ENCODE results near the gene SLU7. TPM values are rescaled to one million over a fixed set of nuclear protein-coding genes. Genes with fewer than 3 reads are reported as not detected.

The SLU7 gene
- total and polyA plus RNA-seq, 2 of the 4 experiments (the other 2 are of a cell fraction), result 15.9 to 34.2 TPM

GRCh38 chr5:160361624-160362228, 57.2 kb downstream of the SLU7 start:
- CTCF ChIA-PET, result interaction anchor here (0.6 kb wide), 1 partner anchor 247 kb away, joined by 4 read pairs; no protein-coding TSS in a partner anchor
- H2BK5ac ChIP-seq (ENCODE audit: low read depth, low read length, poor library complexity, severe bottlenecking), result no peak overlapping the region
- dilution Hi-C loops (cut with HindIII; ENCODE audit: low sequenced_read_pairs, unreplicated experiment), result loop anchor here (25.0 kb wide), 1 partner anchor 349 kb away; the partner anchor contains the start of gene TTC1
- no peak overlapping the region for H4K8ac ChIP-seq (ENCODE audit: low read depth in 2 of 2, low read length in 2 of 2)
- BruUV-seq (replicated peaks), result no TSS peak
- H3K23ac ChIP-seq (ENCODE audit: low read depth, low read length), result no peak overlapping the region
- H3K9ac ChIP-seq (ENCODE audit: low read depth, low read length), result no peak overlapping the region
- H3K36me3 ChIP-seq (ENCODE audit: control insufficient read depth, insufficient read depth, low read length), result no peaks in the 10 kb centered on the region
- no peak overlapping the region for H3K27ac ChIP-seq (ENCODE audit: insufficient read depth, low read length)
- no peak overlapping the region for H2BK20ac ChIP-seq (ENCODE audit: low read depth, low read length)
- H2BK15ac ChIP-seq (ENCODE audit: low read depth, low read length), result no peak overlapping the region
- H3K14ac ChIP-seq (replicated peaks; ENCODE audit: low read depth, low read length), result no peak overlapping the region
- H3K9me1 ChIP-seq (ENCODE audit: insufficient read depth, low read length), result no peaks in the 10 kb centered on the region
- no peaks in the 10 kb centered on the region for H4K20me1 ChIP-seq (ENCODE audit: insufficient read depth, low read length)
- no peak overlapping the region for H2AK9ac ChIP-seq (replicated peaks; ENCODE audit: low read depth, low read length, poor library complexity)
- H3K27me3 ChIP-seq (ENCODE audit: control insufficient read depth, insufficient read depth, low read length), result no peaks in the 10 kb centered on the region
- in situ Hi-C loops (cut with MboI; ENCODE audit: low sequenced_read_pairs), result no loop called here
- no peak for ATAC-seq (ENCODE audit: low read depth)
- H2AK5ac ChIP-seq (ENCODE audit: low read depth, low read length), result no peak overlapping the region
- no peak for DNase-seq
- no peak overlapping the region for H2BK120ac ChIP-seq (ENCODE audit: low read depth, low read length)
- intact Hi-C loops (cut with micrococcal nuclease), result no loop called here
- H4K5ac ChIP-seq (ENCODE audit: low read depth, low read length), result no peak overlapping the region
- H3K4me3 ChIP-seq (ENCODE audit: insufficient read depth, low read depth, low read length), result no peak overlapping the region
- H3K18ac ChIP-seq (ENCODE audit: low read depth, low read length), result no peak overlapping the region
- no peak overlapping the region for H4K91ac ChIP-seq (ENCODE audit: insufficient read depth, low read depth, low read length)
- no peaks in the 10 kb centered on the region for H3K9me3 ChIP-seq (ENCODE audit: control insufficient read depth, insufficient read depth, low read length)
- H3K79me1 ChIP-seq (ENCODE audit: low read depth in 1 of 2, low read length in 2 of 2), result no peaks in the 10 kb centered on the region
- H2AFZ ChIP-seq (replicated peaks; ENCODE audit: low read length, poor library complexity), result no peak overlapping the region
- peaks cover 2% of the 10 kb centered on the region; the same call in 1 of the 2 replicates for H3K4me1 ChIP-seq (ENCODE audit: control insufficient read depth, insufficient read depth, low read length)
- 83% methylated on average over 2 of the region's 9 CpGs; no CpG with 5 or more reads in 1 of the 2 experiments for WGBS, 2 experiments (ENCODE audit: extremely low coverage in 2 of 2, insufficient read length in 1 of 2)
- POLR2A ChIA-PET (ENCODE audit: unreplicated experiment), result no interaction called here
- no peak overlapping the region for H3K56ac ChIP-seq (ENCODE audit: extremely low read depth, insufficient read depth, low read length)
- no peak for TF ChIP-seq MAZ (IDR thresholded peaks at IDR 0.05; ENCODE audit: borderline replicate concordance, low read depth, low read length)
- no peak for TF ChIP-seq ELK1 (IDR thresholded peaks at IDR 0.05; ENCODE audit: borderline replicate concordance, low read depth, low read length)
- TF ChIP-seq CTCF (conservative IDR thresholded peaks at IDR 0.05; ENCODE audit: low read depth, low read length), result no peak
- no peak for TF ChIP-seq POLR2A (IDR thresholded peaks at IDR 0.05; ENCODE audit: low read depth, low read length)
- no peak for TF ChIP-seq RAD21 (IDR thresholded peaks at IDR 0.05; ENCODE audit: low read length)
- no peak overlapping the region for H3K4me2 ChIP-seq (ENCODE audit: low read depth, low read length)
- H3K4ac ChIP-seq (ENCODE audit: low read depth, low read length), result no peak overlapping the region

Data from IMR-90 (cell line).